Lower leg skin (tissue), 4 donors: ENCODE results near the gene SNRNP25. TPM values are rescaled to one million over a fixed set of nuclear protein-coding genes. Genes with fewer than 3 reads are reported as not detected.
A peak's percentile ranks its signal among the peaks of the same experiment; 100 is the strongest.

Experiments
- DNase-seq, 2 donors: peaks; one replicate each; pipeline ENCODE4 v3.0.0-alpha.2; 2019; ENCODE audit warnings: low spot score in 2 of 2
- H3K4me3 ChIP-seq: fragments of 200-600 bp; sonication (generic); 2 replicates; pipeline ENCODE4 v1.5.1; 2017; ENCODE audit warnings: mild to moderate bottlenecking, low read depth; ENCODE audit not compliant: poor library complexity, severe bottlenecking
- POLR2A ChIP-seq, 2 donors: fragments of 450-650 bp; IDR thresholded peaks; one replicate each; pipeline ENCODE4 v1.6.1; 2016 to 2017; ENCODE audit warnings: antibody characterized with exemption in 2 of 2, mild to moderate bottlenecking in 1 of 2, moderate library complexity in 1 of 2
- WGBS, 2 donors: methylation state at CpG; one replicate each; pipeline ENCODE4 v1.1.5; 2018; 5-methylcytosine and 5-hydroxymethylcytosine counted together
- intact Hi-C: fragments of 100-400 bp; cut with DNase I; formaldehyde crosslinking; loops from one replicate; pipeline ENCODE4 v1.15.0; 2023; ENCODE audit warnings: low total_unique reads
- total RNA-seq, 4 donors: library from RNA; depleted of rRNA; stranded (reverse); fragments of >200 nt; gene quantifications; one replicate each; pipeline ENCODE4 v1.1.0, GENCODE V29; 2016
- TF ChIP-seq, protein P1 (sequence below), 3 donors: fragments of 450-650 bp; IDR thresholded peaks; one replicate each; pipeline ENCODE4 v1.5.1; 2016; ENCODE audit warnings: antibody characterized with exemption in 3 of 3, mild to moderate bottlenecking in 3 of 3, moderate library complexity in 2 of 3

SNRNP25 gene
- total RNA-seq, 4 donors from 2014 or later: 6.3 to 12.0 (median 10.4) TPM

DNA sequence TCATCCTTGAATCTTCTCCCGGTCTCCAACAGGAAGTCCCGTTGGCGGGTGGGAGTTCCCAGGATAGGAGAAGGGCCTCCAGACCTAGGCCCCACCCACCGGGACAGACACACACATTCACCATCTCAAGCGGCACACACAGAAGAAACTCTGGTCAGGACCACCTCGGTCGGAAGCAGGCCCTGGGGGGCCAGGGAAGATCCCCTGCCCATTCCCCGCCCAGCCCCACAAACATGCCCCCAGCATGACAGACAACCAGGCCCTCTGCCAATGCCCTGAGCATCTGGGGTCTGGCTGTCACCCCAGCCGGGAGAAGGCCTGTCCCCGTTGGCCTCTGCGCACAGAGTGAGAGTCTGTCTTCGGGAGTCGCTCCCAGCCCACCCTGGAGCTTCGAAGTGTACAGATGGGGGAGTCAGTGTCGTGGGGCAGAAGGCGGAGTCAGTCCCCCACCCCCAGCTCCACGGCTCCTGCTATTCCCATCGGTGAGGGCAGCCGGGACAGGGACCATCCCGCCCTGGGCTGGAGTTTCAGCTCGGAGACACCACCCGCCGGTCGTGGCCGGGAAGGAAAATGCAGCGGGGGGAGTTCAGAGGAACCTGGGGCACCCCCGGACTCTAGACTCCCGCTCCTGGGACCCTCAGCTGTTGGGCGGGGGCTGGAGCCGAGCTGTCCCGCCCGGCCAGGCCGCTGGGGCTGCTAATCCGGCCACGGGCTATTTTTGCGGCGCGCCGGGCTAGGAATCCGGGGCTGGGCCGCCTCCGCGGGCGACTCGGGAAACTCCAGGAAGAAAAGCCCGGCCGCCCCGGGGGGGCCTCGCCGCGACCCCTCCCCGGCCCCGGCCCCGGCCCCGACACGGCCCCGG, 18.1 kb downstream of the SNRNP25 start:
- 4 to 6% methylated on average over 14 to 26 of the region's 57 CpGs for WGBS, 2 donors
- peak overlapping the region; percentile 44 for H3K4me3 ChIP-seq
- TF ChIP-seq POLR2A (IDR thresholded peaks at IDR 0.05): no peak
- TF ChIP-seq, protein P1, sequence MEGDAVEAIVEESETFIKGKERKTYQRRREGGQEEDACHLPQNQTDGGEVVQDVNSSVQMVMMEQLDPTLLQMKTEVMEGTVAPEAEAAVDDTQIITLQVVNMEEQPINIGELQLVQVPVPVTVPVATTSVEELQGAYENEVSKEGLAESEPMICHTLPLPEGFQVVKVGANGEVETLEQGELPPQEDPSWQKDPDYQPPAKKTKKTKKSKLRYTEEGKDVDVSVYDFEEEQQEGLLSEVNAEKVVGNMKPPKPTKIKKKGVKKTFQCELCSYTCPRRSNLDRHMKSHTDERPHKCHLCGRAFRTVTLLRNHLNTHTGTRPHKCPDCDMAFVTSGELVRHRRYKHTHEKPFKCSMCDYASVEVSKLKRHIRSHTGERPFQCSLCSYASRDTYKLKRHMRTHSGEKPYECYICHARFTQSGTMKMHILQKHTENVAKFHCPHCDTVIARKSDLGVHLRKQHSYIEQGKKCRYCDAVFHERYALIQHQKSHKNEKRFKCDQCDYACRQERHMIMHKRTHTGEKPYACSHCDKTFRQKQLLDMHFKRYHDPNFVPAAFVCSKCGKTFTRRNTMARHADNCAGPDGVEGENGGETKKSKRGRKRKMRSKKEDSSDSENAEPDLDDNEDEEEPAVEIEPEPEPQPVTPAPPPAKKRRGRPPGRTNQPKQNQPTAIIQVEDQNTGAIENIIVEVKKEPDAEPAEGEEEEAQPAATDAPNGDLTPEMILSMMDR (IDR thresholded peaks at IDR 0.05): no peak
- DNase-seq: peak; percentile 86 to 96
- intact Hi-C loops: no loop called here

DNA sequence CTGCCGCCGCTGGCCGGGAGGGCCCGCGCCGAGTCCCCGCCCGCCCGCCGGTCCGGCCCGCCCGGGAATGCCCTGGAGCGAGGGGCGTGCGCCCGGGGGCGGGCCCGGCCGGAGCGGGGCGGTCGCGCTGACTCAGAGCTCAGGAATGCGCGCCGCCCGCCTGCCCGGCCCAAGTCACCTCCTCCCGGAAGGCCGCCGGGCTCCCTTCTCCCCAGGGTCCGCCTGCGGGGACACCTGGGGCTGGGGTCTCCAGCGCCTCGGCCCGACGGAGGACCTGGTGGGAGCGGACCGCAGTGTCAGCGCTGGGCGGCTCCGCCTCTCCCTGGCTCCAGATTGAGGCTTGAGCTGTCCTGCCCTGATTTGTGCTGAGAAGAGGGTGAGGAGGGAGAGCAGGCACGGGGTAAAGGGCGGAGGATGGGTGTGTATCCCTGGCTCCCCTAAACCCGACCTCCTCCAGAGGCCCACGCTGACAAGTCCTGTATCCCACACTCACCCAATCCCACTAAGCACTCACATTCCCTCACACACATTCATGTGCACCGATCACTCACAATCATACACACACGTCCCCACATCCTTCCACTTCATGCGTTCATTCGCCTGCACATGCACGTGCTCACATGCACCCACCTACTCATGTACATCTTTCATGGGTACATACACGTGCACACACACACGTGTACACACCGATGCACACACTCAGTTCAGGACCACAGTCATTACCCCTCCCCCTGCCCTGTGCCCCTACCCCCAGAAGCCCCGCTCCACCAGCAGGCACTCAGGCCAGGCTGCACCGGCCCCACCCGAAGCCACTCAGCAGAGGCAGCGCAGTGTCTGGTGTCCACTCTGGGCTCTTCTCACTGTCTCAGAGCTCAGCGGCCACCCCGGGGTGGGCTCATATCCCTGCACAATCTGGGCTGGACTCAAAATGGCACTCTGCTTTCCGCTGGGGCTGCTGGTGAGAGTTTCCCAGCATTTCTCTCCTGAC, 19.2 kb downstream of the SNRNP25 start, which contains the start of gene RHBDF1:
RHBDF1 (minus strand) TSS at position 71 of the 988 bp plus-strand sequence. CDS start 7,616 bp downstream, outside the sequence.
- 29 to 36% methylated on average over 28 to 35 of the region's 62 CpGs for WGBS, 2 donors
- intact Hi-C loops: no loop called here
- no peak for DNase-seq
- H3K4me3 ChIP-seq: peak within 1 kb of the TSS; percentile 44
- TF ChIP-seq POLR2A (IDR thresholded peaks at IDR 0.05): no peak
- TF ChIP-seq, protein P1 (IDR thresholded peaks at IDR 0.05): no peak

DNA sequence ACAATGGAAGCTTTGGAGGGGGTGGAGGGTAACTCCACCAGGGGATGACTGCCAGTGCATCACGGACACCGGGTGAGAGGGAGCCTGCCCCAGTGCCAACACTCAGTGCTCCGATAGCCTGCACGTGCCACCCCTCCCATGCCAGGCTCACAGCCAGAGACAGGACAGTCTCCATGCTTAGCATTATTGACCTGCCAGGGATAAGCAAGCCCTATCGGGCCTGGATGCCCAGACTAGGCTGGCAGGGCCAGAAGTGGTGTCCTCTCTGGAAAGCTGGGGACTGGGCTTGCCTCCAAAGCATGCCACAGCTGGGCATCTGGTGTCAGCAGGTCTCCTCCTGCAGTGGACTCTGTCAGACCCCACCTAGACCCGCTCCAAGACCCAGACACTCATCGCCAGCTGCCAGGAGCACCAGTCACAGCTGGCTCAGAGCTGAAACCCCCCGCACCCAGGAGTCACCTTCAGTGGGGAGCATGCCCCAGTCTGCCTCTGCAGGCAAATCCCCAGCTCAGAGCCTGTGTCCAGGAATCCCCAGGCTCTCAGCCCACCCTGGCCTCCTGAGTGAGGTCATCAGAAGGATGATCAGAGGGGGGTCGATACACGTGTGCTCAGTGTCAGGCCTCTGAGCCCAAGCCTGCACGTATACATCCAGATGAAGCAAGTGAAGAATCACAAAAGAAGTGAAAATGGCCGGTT, 20.6 kb downstream of the SNRNP25 start:
- no peak overlapping the region for H3K4me3 ChIP-seq
- TF ChIP-seq POLR2A (IDR thresholded peaks at IDR 0.05): no peak
- TF ChIP-seq, protein P1 (IDR thresholded peaks at IDR 0.05): no peak
- WGBS, 2 donors: 51 to 70% methylated on average over 8 to 9 of the region's 12 CpGs
- DNase-seq: no peak
- intact Hi-C loops: no loop called here

DNA sequence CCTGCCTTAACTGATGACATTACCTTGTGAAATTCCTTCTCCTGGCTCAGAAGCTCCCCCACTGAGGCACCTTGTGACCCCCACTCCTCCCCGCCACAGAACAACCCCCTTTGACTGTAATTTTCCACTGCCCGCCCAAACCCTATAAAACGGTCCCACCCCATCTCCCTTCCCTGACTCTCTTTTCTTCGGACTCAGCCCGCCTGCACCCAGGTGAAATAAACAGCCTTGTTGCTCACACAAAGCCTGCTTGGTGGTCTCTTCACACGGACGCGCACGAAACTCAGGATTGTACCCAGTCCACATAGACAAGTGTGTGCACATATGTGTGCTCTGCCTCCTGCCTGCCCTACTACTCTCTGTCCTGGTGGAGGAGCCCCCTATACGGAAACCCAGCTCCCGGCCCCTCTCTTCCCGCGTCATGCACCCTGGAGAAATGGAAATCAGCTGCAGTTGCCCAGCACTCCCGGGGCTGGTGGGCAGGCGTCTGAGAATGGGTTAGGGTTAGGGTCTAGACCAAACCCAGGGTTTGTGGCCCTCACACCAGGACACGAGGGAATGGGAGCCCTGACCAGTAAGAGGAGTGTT, 21.2 kb downstream of the SNRNP25 start:
- 75 to 81% methylated on average over 16 of the region's 16 CpGs for WGBS, 2 donors
- TF ChIP-seq POLR2A (IDR thresholded peaks at IDR 0.05): no peak
- TF ChIP-seq, protein P1 (IDR thresholded peaks at IDR 0.05): no peak
- intact Hi-C loops: no loop called here
- no peak for DNase-seq
- H3K4me3 ChIP-seq: no peak overlapping the region
